HepG2 (cell line): ENCODE measurements around the gene COQ10B. TPM values are rescaled to one million over a fixed set of nuclear protein-coding genes. Genes with fewer than 3 reads are reported as not detected.

ENCODE experiments used
- ATF3 ChIP-seq: sonication (generic); formaldehyde crosslinking; IDR thresholded peaks from 2 replicates; pipeline ENCODE4 v1.4.0; 2020; ENCODE audit warnings: missing genetic modification reagents
- FOXA1 ChIP-seq, 2 experiments: fragments of 450-650 bp in 1 of 2; sonication (generic) in 1 of 2; formaldehyde crosslinking in 1 of 2; IDR thresholded peaks; 2 replicates each; pipeline versions ENCODE4 v1.4.0 to v1.6.1; 2016 to 2020; ENCODE audit warnings: missing genetic modification reagents in 1 of 2
- GTF3A ChIP-seq: sonication (generic); formaldehyde crosslinking; conservative IDR thresholded peaks from 2 replicates; pipeline ENCODE4 v1.4.0; 2020; ENCODE audit warnings: mild to moderate bottlenecking, missing genetic modification reagents
- HNRNPL ChIP-seq: fragments of 200-400 bp; formaldehyde crosslinking; IDR thresholded peaks from 2 replicates; pipeline ENCODE4 v1.6.1; 2017; ENCODE audit warnings: mild to moderate bottlenecking, low read depth, low read length
- MEIS1 ChIP-seq: sonication (generic); formaldehyde crosslinking; IDR thresholded peaks from 2 replicates; pipeline ENCODE4 v1.9.0; 2021; ENCODE audit warnings: mild to moderate bottlenecking, missing genetic modification reagents, moderate library complexity, borderline replicate concordance
- MLX ChIP-seq: IDR thresholded peaks from 2 replicates; pipeline ENCODE4 v1.6.1; 2016
- MTERF4 ChIP-seq: sonication (generic); formaldehyde crosslinking; IDR thresholded peaks from 2 replicates; pipeline ENCODE4 v1.8.0; 2023; ENCODE audit warnings: mild to moderate bottlenecking, missing genetic modification reagents
- POLR2A ChIP-seq, 2 experiments: IDR thresholded peaks; 2 replicates each; pipeline ENCODE4 v1.6.1; 2011; ENCODE audit warnings: low read depth in 2 of 2, low read length in 2 of 2, mild to moderate bottlenecking in 1 of 2, moderate library complexity in 1 of 2; ENCODE audit not compliant: insufficient read depth in 1 of 2
- POLR2AphosphoS5 ChIP-seq: IDR thresholded peaks from 2 replicates; pipeline ENCODE4 v1.6.1; 2012; ENCODE audit warnings: low read depth, low read length
- SCMH1 ChIP-seq: sonication (generic); formaldehyde crosslinking; IDR thresholded peaks from 2 replicates; pipeline ENCODE4 v1.9.0; 2021; ENCODE audit warnings: missing genetic modification reagents, mild to moderate bottlenecking, borderline replicate concordance
- SMAD9 ChIP-seq: sonication (generic); formaldehyde crosslinking; IDR thresholded peaks from 2 replicates; pipeline ENCODE4 v1.5.1; 2020; ENCODE audit warnings: mild to moderate bottlenecking, missing genetic modification reagents
- SNAPC2 ChIP-seq: sonication (generic); formaldehyde crosslinking; IDR thresholded peaks from 2 replicates; pipeline ENCODE4 v1.8.1; 2022; ENCODE audit warnings: mild to moderate bottlenecking, missing genetic modification reagents
- SNRNP70 ChIP-seq: fragments of 200-400 bp; formaldehyde crosslinking; IDR thresholded peaks from 2 replicates; pipeline ENCODE4 v1.6.1; 2017; ENCODE audit warnings: mild to moderate bottlenecking, low read depth, low read length, moderate library complexity
- TBX3 ChIP-seq: fragments of 450-650 bp; IDR thresholded peaks from 2 replicates; pipeline ENCODE4 v1.6.1; 2017; ENCODE audit warnings: antibody characterized with exemption, mild to moderate bottlenecking, inconsistent platforms, borderline replicate concordance
- TERF1 ChIP-seq: sonication (generic); formaldehyde crosslinking; IDR thresholded peaks from 2 replicates; pipeline ENCODE4 v1.8.0; 2022; ENCODE audit warnings: mild to moderate bottlenecking, missing genetic modification reagents, moderate library complexity
- ZBTB8A ChIP-seq: sonication (generic); formaldehyde crosslinking; IDR thresholded peaks from 2 replicates; pipeline ENCODE4 v1.4.0; 2020; ENCODE audit warnings: mild to moderate bottlenecking, low read depth, missing genetic modification reagents, borderline replicate concordance
- ZFP36L1 ChIP-seq: sonication (generic); formaldehyde crosslinking; IDR thresholded peaks from 2 replicates; pipeline ENCODE4 v1.8.0; 2022; ENCODE audit warnings: mild to moderate bottlenecking, missing genetic modification reagents, moderate library complexity
- ZNF205 ChIP-seq: IDR thresholded peaks from 2 replicates; pipeline ENCODE4 v1.6.1; 2018; ENCODE audit warnings: missing biosample characterization, missing genetic modification reagents
- ZNF235 ChIP-seq: sonication (generic); formaldehyde crosslinking; IDR thresholded peaks from 2 replicates; pipeline ENCODE4 v1.8.1; 2023; ENCODE audit warnings: mild to moderate bottlenecking, missing genetic modification reagents, borderline replicate concordance
- ZNF256 ChIP-seq: sonication (generic); formaldehyde crosslinking; conservative IDR thresholded peaks from 2 replicates; pipeline ENCODE4 v1.4.0; 2020; ENCODE audit warnings: missing genetic modification reagents
- ZNF34 ChIP-seq: sonication (generic); formaldehyde crosslinking; IDR thresholded peaks from 2 replicates; pipeline ENCODE4 v1.4.0; 2020; ENCODE audit warnings: mild to moderate bottlenecking, missing genetic modification reagents, borderline replicate concordance
- ZNF354B ChIP-seq: sonication (generic); formaldehyde crosslinking; IDR thresholded peaks from 2 replicates; pipeline ENCODE4 v1.8.0; 2022; ENCODE audit warnings: mild to moderate bottlenecking, missing genetic modification reagents
- ZNF451 ChIP-seq: sonication (generic); formaldehyde crosslinking; IDR thresholded peaks from 2 replicates; pipeline ENCODE4 v1.5.0; 2020; ENCODE audit warnings: mild to moderate bottlenecking, missing genetic modification reagents
- ZNF550 ChIP-seq: sonication (generic); formaldehyde crosslinking; IDR thresholded peaks from 2 replicates; pipeline ENCODE4 v1.4.0; 2020; ENCODE audit warnings: mild to moderate bottlenecking, missing genetic modification reagents, borderline replicate concordance
- ZNF580 ChIP-seq: IDR thresholded peaks from 2 replicates; pipeline ENCODE4 v1.6.1; 2016; ENCODE audit warnings: low read depth, borderline replicate concordance
- ZNF589 ChIP-seq: sonication (generic); formaldehyde crosslinking; conservative IDR thresholded peaks from 2 replicates; pipeline ENCODE4 v1.8.0; 2022; ENCODE audit warnings: mild to moderate bottlenecking, moderate library complexity, missing genetic modification reagents
- ZNF678 ChIP-seq: sonication (generic); formaldehyde crosslinking; IDR thresholded peaks from 2 replicates; pipeline ENCODE4 v1.4.0; 2020; ENCODE audit warnings: mild to moderate bottlenecking, missing genetic modification reagents
- ZNF724P ChIP-seq: sonication (generic); formaldehyde crosslinking; IDR thresholded peaks from 2 replicates; pipeline ENCODE4 v1.8.0; 2022; ENCODE audit warnings: missing genetic modification reagents, borderline replicate concordance
- polyA plus RNA-seq, 8 experiments: library from polyadenylated mRNA; depleted of rRNA in 3 of 8; stranded (reverse) in 7 of 8; unstranded in 1 of 8; fragments of >200 nt; fragmentation: Illumina TruSeq in 4 of 8; extraction: Trizol in 4 of 8; gene quantifications; 2 replicates each; pipeline versions ENCODE4 v1.2.1 to v1.2.3, GENCODE V29; 2011 to 2016; ENCODE audit warnings: low read depth in 4 of 8, missing spikeins in 1 of 8, mixed read lengths in 1 of 8; ENCODE audit not compliant: insufficient read depth in 1 of 8
- total RNA-seq, 5 experiments: library from RNA; depleted of rRNA; stranded (reverse); fragments of >200 nt; fragmentation: Illumina TruSeq; extraction: Trizol; gene quantifications; 2 replicates each; pipeline ENCODE4 v1.2.3, GENCODE V29; 2016; ENCODE audit warnings: low read depth in 1 of 5

The COQ10B gene
- total and polyA plus RNA-seq, 2 of the 13 experiments (the other 11 are each of a cell fraction or from before 2014, with no cell fraction given): 4.6 to 34.9 TPM

- TF ChIP-seq MTERF4 (CRISPR knock-in tag): no peak
- peak; percentile 53; the same call in 1 of the 2 replicates for TF ChIP-seq ZNF678
- no peak; the same call in 1 of the 2 replicates for TF ChIP-seq ZNF724P (CRISPR knock-in tag)
- no peak for TF ChIP-seq SMAD9 (CRISPR knock-in tag)
- no peak for TF ChIP-seq SNRNP70
- no peak for TF ChIP-seq ZNF34 (CRISPR knock-in tag)
- no peak for TF ChIP-seq MEIS1
- no peak; the same call in 1 of the 2 replicates for TF ChIP-seq POLR2AphosphoS5
- TF ChIP-seq GTF3A: peak; percentile 35; the same call in 1 of the 2 replicates
- no peak for TF ChIP-seq ZNF354B (CRISPR knock-in tag)
- no peak for TF ChIP-seq TBX3
- no peak for TF ChIP-seq ZNF256 (CRISPR knock-in tag)
- no peak for TF ChIP-seq ZNF205 (CRISPR knock-in tag)
- TF ChIP-seq MLX (CRISPR knock-in tag): no peak
- TF ChIP-seq ZNF550: 0 out of 2 replicates have a peak, but pooled peaks have one; percentile 75
- no peak for TF ChIP-seq SCMH1 (CRISPR knock-in tag)
- TF ChIP-seq ZNF580 (CRISPR knock-in tag): 0 out of 2 replicates have a peak, but pooled peaks have one; percentile 52
- TF ChIP-seq ZNF235 (CRISPR knock-in tag): no peak
- peak in 1 of 2 experiments; percentile 65; a peak in 1 of 4 replicates for TF ChIP-seq POLR2A (IDR thresholded peaks at IDR 0.05; ENCODE audit: insufficient read depth in 1 of 2, low read depth in 2 of 2, low read length in 2 of 2)
- no peak; the same call in 1 of the 2 replicates for TF ChIP-seq ZNF589 (CRISPR knock-in tag)
- no peak for TF ChIP-seq ZNF451 (CRISPR knock-in tag)
- no peak for TF ChIP-seq HNRNPL
- no peak for TF ChIP-seq SNAPC2 (CRISPR knock-in tag)
- TF ChIP-seq TERF1: no peak
- TF ChIP-seq ZBTB8A (CRISPR knock-in tag): no peak
- no peak for TF ChIP-seq FOXA1 (IDR thresholded peaks at IDR 0.05)
- no peak for TF ChIP-seq FOXA1 (CRISPR knock-in tag; IDR thresholded peaks at IDR 0.05)
- TF ChIP-seq ATF3 (CRISPR knock-in tag): no peak
- no peak for TF ChIP-seq ZFP36L1
Observed at GRCh38 chr2:197435598-197436420, 17.5 kb upstream of the COQ10B start (continued).
